ENCODE measurements around the gene ENTPD2.
A peak's percentile ranks its signal among the peaks of the same experiment; 100 is the strongest.
"Not testable (repeated sequence)": the region's sequence is repeated elsewhere in the genome, so short reads cannot be mapped to it uniquely, and the experiment has no call there.

The ENTPD2 gene

DNA sequence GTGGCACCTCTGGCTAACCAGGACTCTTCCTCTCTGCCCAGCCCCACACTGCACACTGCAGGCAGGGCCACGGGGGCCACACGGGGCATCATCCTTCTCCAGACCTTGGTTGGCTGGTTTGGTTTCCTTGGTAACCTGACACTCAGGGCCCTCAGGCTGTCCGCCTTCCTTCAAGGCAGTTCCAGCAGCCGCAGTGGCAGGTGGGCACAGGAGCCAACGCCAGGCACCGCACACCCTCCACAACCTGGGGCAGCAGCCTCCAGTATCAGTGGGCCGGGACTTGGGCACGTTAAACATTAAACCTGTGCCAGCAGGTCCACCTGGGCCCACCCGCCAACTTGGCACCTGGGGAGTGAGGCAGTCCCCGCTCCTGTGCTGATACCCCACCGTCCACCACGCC, 9.8 kb downstream of the ENTPD2 start:
- no peak for DNase-seq

DNA sequence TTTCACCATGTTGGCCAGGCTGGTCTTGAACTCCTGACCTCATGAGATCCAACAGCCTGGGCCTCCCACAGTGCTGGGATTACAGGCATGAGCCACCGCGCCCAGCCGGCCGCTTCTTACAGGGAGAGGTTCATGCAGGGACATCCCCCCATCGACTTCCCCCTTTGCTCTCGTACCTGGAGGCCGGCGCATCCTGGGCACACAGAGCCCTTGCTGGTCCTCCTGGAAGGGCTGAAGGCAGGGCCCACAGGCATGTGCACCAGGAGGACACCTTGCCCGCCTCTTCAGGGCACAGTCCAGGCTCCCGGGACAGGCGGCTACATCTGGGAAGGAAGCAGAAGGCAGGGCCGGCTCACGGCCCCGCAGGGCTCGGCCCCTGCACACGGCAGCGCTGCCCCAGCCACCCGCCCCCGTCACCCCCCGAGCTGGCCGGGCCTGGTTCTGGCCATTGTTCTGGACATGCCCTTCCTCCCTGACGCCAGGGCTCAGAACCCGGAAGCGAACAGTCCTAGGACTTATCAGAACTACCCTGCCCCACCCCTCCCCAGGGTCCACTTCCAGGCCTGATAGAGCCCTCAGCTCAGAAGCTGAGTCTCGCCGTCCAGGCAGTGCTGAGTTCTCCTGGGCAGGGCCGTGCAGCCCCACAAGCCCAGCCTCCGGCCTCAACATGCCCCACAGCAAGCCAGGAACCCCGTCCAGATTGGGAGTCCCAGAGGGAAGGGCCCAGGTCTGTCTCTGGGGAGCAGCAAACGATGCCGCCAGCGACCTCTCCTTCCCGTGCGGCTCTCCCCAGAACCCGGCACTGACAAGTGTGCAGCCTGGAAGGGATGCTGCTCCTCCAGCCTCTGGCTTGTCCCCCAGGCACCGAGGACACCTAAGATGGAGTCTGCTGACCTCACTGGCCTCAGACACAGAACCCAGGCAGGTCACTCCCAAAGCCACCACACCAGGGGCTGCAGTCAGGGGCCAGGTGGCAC, 10.8 kb downstream of the ENTPD2 start:
- DNase-seq = no peak

DNA sequence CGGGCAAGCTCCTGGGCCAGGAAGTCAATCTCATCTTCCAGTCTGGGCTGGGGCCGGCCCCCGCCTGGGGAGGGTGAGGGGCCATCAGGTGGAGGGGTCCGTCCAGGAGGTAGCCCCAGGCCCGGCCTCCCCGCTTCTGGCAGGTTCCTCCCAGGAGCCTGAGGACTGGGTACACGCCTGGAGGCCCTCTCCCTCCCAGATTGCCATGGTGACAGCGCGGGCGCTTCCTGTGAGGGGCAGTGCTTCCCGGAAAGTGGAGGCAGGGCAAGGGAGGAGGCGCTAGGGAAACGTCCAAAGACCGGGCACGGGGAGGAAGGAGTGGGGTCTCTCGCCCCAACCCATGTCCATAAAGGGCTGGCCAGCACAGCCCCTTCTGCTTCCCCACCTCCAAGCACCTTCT, 12.7 kb downstream of the ENTPD2 start:
- DNase-seq = no peak

DNA sequence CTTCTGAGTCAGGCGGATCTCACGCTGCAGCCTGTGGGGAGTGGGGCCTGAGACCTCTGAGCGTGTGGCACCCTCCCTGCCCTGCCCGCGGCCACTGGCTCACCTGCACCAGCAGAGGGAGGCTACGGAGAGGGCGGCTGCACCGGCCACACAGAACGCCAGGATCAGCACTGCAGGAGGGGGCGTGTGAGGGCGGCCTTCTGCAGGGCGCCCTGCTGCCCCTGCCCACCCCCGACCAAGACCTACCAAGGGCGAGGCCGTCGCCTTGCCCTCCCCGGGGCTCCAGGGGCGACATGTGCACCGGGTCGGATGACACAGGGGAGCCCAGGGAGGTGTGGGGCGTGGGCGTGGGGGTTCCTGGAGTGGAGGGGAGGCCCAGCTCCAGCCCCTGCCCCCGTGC, 13.3 kb downstream of the ENTPD2 start:
- no peak for DNase-seq

DNA sequence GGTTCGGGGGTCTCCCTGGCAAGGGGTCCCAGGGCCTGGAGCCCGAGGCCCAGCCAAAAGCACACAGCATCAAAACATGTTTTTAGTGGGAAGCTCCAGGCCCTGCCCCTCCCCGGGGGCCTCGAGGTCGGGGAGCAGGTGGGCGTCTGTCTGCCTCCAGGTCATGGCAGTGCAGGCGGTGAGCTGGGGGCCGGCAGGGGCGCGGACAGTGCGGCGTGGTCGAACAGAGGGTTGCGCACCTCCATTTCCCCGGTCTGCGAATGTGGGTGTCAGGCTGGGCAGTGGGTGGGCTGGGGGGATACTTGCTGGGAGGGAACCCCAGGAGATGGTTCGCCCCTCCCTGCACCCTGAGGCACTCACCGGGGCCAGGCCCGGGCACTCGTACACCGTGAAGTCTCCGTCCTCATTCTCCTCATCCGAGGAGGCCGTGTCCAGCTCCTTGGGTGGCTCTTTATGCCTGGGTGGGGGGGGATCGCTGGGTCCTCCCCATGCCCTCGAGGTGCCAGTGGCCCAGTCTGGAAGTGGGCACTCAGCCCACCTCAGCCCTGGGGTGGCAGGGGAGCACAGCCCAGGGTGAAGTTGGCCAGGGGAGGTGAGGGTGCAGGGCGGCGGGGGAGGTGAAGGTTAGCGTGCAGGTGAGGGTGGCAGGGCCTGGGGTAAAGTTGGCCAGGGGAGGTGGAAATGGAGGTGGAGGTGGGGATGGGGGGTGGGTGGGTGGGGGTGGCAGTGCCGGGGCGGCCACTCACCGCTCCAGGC, 14.1 kb downstream of the ENTPD2 start:
- DNase-seq = no peak

DNA sequence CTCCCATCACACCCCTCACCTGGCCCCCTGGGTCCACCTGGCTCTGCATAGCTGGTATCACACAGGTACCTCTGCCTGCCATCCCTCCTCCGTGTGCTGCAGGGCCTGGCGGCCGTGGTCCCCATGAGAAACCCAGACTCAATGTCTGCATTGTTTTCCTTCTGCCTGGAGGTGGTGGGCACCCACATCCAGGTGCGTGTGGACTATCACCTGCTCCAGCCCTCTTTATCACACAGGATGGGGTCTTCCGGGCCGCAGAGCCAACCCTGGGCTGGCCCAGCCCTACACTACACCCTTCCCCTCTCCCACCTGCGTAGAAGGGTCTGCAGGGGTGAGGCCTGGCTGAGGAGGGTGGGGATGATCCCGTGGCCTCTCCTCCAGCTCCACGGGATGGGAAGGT, 14.9 kb downstream of the ENTPD2 start:
- no peak for DNase-seq

DNA sequence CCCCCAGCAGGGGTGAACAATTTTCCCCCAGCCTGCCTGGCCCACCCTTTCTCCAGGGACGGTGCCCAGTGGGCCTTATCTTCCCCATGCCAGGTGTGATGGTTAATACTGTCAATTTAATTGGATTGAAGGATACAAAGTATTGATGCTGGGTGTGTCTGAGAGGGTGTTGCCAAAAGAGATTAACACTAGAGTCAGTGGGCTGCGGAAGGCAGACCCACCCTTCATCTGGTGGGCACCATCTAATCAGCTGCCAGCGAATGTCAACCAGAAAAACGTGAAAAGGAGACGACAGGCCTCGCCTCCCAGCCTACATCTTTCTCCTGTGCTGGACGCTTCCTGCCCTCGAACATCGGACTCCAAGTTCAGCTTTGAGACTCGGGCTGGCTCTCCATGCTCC, 16.4 kb downstream of the ENTPD2 start:
- DNase-seq = no peak

DNA sequence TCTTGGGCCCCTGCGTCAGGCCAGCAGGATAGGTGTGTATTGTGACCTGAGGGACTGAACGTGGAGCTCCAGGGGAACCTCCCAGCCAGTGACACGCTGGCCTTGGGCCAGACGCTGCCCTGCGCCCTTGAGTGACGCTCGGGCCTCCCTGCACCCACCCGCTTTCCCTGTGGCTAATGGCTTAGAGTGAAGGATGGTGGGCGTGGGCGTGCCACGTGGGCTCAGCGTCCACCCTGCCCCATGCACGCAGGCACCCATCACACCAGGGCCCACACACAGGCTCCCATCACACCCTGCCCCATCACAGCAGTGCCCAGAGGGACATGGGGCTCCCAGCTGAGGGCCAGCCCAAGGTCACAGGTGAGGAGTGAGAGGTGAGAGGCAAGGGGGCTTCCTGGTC, 16.8 kb downstream of the ENTPD2 start:
- no peak for DNase-seq

DNA sequence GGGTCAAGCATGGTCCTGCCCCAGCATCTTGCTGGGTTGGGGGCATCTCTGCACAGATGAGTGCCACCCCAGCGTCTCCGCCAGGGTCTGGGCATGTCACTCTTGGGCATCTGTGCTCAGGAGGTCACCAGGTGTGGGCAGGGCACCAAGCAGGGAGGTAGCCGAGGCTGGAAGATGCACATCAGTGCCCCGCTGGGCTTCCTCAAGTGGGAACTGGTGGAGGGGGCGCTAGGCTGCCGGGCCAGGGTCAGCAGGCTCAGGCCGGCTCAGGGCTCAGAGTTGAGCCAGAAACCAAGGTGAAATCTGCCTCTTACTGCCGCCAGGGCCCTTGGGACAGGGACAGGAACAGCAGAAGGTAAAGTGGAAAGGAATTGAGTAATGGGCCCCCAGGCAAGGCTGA, 17.9 kb downstream of the ENTPD2 start:
- DNase-seq = no peak

DNA sequence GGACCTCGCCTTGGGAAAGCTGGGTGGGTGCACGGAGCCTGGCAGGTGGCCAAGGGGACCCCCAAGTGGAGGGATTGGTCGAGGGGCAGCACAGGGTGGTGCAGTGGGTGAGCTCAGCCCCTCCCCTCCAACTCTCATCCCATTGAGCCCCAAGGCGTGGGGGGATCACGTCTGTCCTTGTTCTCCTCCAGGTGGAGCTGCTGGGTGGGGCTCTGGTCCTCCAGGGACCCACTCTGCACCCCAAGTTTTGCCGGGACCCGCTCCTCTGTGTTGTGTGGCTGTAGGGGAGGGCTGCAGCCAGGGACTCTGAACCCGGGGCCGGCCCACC, 18.4 kb downstream of the ENTPD2 start:
- no peak for DNase-seq

DNA sequence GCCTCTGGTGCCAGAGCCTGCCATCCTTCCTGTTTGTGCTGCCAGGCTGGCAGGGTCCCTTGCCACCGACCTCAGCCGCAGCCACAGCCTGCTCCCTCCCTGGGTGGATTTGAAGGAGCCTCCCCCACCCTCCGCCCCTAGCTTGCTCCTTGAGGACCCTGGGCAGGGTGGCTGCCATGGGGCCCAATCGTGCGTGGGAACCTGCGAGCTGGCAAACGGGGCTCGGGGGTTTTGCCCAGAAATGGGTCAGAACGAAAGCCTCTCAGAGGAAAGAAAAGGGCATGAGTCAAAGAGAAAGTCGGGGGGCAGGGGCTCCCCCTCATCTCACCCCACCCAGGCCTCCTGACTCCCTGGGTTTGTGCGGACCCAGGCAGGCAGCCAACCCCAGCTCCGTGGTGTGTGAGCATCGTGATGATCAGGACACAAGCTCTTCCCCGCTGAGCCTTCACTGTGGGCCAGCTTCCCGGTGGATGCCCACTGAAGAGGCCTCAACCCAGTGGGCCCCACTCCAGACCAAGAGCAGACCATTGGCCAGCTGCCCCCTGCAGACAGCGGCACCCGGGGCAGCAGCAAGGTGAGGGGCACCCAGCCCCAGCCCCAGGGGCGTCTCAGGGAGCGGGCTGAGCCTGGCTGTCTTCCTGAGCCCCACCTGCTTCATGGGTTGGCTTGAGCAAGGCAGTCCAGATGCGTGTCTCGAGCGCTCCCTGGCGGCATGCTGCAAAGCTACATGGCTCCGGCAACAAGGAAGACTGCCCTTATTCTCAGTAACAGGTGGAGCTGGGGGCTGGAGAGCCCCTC, 19.0 kb downstream of the ENTPD2 start:
- peak; percentile 55 for DNase-seq

DNA sequence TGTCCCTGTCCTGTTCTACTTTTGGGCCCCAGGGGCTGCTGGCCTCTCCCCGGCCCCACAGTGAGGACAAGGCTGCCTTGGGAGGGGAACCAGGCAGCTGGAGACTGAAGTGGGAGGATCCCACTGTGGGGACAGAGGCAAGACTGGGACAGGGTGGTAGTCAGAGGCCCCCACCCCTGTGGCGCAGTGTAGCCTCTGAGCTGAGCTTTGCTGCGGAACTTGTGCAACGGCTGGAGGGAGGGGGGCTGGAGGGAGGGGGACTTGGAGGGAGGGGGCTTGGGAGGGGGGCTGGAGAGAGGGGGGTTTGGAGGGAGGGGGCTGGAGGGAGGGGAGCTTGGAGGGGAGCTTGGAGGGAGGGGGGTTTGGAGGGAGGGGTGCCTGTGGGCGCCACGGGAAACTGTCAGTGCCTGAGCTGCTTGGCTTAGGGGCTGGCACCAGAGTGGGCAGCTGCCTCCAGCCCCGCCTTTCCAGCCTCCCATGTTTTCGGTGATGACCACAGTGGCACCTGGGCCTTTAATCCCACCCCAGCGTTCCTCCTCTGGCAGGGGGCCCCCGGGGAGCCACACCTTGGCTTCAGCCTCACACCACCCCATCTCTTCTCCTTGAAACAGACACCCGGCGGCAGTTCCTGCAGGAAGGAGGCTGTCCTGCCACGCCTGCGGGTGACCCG, 19.7 kb downstream of the ENTPD2 start:
- peak; percentile 83 for DNase-seq

DNA sequence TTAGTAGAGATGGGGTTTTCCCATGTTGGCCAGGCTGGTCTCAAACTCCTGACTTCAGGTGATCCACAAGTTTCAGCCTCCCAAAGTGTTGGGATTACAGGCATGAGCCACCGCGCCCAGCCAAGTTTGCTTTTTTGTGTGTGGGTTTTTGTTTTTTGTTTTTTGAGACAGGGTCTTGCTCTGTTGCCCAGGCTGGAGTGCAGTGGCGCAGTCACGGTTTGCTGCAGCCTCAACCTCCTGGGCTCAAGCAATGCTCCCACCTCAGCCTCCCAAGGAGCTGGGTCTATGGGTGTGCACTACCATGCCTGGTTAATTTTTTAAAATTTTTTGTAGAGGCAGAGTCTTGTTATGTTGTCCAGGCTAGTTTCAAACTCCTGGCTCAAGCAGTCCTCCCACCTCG, 20.4 kb downstream of the ENTPD2 start:
- DNase-seq = not testable (repeated sequence)

DNA sequence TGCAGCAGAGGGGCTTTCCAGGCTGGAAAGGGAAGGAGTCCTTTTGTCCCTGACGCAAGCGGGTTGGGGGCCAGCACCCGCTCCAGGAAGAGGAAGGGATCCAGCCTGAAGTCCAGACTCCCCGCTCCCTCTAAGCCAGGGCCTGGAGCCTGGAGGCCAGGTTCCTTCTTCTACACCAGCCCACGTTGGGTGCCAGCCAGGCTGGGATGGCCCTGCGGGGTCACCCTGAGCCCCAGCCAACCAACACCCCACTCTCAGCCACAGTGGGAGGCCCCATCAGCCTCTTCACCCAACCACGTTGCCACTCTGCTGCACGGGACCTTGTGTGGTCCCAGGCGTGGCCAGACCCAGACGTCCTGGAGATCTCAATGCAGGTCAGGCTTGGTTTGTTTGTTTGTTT, 21.0 kb downstream of the ENTPD2 start:
- peak; percentile 86 for DNase-seq

DNA sequence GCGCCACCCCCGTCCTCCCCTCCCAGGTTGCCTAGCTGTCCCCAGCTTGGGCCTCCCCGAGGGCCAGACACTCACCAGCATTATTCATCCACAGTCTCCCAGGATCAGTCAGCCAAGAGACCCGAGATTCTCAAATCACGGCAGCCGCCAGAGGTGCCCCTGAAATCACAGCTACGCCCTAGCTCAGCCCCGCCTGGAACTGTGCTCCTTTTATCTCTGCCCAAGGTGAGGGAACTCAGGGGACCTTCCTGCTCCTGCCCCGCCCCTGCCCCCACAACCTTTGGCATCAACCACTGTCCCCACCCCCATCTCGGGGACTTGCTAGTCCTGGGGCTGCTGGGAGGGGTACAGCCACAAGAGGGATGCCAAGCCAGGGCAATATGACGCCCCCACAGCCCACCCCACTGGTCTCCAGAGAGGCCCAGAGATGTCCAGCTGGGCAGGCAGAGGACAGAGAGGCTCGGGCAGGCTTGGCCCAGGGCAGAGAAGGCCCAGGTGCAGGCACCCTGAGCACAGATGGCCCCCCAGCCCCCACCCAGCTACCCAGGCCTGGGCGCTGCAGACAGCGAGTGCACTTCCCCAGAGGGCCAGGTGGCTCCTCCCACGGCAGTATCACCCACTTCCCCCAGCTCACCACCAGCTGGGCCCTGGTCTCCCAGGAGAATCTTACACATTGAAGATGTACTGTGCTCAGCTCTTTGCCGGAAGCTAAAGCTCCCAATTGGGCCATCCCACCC, 21.8 kb downstream of the ENTPD2 start, which contains the start of gene FUT7:
Gene FUT7, minus strand, starts transcription at position 185 of the 737 bp plus-strand sequence. Its CDS starts 97 bp downstream, at position 88.
- peak; percentile 70 for DNase-seq

DNA sequence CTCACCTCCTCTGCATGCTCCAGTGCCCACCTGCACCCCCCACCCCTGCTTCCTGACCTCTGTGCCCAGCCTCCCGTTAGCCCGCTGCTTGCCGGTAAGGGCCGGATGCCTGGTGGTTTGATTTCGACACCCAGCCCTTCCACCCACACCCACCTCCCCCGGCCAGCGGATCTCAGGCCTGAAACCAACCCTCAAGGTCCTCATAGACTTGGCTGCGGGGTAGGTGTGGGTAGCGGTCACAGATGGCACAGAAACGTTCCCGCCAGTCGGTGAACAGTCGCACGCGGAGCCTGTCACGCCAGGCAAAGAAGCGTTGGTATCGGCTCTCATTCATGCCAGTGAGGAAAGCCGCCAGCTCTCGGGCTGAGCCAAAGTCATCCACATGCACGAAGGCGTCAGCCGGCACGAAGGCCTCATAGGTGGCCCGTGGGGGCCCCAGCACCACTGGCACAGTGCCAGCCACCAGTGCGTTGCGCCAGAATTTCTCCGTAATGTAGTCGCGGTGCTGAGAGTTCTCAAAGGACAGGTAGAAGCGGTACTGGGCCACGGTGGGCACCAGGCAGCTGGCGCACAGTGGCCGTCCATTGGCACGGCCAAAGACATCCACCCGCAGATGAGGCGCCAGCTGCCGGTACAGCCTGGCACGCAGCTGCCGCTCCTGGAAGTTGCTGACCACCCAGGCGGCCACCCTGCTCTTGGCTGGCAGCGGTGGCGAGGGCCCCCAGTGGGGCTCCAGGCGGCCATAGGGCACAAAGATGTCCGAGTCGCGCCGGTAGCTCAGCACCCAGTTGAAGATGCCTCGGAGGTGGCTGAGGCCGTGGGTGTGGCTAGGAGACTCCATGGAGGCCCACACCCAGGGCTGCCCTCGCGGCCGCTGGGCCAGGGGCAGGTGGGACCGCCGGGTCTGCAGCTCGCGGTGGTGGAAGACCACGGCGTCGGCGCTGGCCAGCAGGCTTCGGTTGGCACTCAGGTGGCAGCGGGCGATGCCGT, 23.0 kb downstream of the ENTPD2 start:
- DNase-seq = peak; percentile 92

DNA sequence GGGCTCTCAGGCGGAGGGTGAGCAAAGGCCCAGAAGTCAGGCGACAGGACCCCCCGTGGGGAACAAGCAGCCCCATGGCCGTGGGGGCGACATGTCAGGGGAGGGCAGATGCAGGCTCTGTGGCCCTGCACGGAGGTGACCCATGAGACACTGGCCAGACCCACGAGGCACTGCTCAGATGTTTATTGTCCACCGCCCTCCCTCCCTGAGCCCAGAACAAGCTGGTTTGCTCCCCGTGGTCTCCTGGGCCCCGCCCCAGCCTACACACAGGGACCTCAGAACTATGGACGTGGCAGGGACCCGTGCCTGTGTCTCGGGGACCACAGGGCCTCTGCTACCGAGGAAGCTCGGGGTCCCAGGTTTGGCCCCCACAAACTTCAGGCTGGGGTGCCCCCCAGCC, 23.9 kb downstream of the ENTPD2 start:
- peak; percentile 42 for DNase-seq

DNA sequence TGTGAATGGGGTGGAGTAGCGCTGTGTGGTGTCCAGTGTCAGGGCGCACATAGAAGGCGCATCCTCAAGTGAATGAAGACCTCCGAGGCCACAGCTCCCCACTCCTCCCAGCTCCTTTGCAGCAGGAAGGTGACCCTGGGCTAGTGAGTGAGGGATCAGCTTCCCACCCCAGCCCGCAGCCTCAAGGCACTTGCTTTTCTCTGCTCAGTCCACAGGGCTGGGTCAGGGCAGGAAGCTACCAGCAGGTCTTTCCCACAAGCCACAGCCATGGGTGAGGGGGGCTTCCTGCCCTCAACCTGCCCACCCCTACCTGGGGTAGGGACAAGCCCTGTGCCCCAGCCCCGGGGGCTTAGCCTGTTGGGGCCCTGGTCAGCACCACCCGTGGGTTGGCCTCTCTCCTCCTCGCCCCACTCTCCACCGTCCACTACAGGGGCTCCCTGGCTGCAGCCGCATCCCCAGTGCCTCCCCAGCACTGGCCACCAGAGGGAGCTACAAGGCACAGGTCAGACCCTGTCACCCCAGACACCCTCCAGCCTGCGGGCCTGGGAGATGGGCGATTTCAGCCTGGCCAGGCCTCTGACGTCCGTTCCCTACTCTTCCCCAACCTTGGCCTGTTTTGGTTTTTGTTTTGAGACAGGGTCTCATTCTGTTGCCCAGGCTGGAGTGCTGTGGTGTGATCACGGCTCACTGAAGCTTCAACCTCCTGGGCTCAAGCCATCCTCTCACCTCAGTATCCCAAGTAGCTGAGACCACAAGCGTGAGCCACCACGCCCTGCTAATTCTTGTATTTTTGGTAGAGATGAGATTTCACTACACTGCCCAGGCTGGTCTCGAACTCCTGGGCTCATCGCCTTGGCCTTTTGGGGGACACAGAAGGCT, 24.6 kb downstream of the ENTPD2 start:
- DNase-seq = peak; percentile 74

DNA sequence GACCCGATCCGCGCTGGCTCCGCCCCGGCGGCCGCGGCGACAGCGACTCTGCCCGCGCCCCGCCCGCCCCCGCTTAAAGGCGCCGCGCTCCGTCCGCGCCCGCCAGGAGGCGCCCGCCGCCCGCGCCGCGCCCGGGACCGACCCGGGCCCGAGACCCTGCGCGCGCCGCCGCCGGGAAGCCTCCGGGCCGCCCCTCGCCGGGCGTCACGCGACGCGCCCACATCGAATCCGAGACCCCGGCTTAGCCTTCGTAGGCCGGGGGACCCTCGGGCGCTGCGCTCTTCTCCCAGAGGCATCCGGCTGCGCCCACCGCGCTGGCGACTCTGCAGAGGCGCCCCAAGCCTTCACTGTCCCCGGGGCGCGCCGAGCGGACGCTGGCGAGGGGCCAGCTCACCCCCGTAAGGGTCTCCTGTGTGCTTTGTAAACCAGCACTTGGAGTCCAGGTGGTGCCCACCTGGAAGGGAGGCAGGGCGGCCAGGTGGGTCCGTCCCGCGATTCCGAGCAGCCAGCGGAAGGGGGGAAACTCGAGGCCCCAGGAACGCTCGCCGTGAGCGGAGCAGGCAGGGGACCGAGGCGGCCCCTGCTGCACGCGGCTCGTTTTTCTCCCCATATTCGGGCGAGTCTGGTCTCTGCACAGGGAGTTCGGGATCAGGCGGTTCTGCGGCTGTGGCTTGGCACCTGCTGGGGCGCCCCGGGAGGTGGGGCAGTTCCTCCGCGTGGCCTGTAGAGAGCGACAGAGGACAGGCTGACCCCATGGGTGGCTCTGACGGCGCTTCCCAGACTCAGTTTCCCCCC, 25.4 kb downstream of the ENTPD2 start:
- peak; percentile 25 for DNase-seq

Measured in GF-D8 (cell line).